GM21529 (cell line): ENCODE measurements around the gene SURF6.
"Not testable (repeated sequence)": the region's sequence is repeated elsewhere in the genome, so short reads cannot be mapped to it uniquely, and the experiment has no call there.

ENCODE experiments used
- ATAC-seq: cut with Tn5 transposase; IDR thresholded peaks from one replicate; pipeline ENCODE4 v1.9.1; 2021; ENCODE audit not compliant: unreplicated experiment

Gene SURF6

GRCh38 chr9:133335924-133336811 lies at the start of gene SURF6:
Gene SURF6, minus strand, starts transcription at chr9:133336188. Its CDS starts 56 bp downstream, at chr9:133336132.
- peak; percentile 82 for ATAC-seq

- ATAC-seq = no peak
These were observed 49.5 kb upstream of the SURF6 start for GRCh38 chr9:133385452-133385851.

GRCh38 chr9:133384736-133385321 lies 48.8 kb upstream of the SURF6 start:
- no peak for ATAC-seq

- ATAC-seq = no peak
These were observed 47.5 kb upstream of the SURF6 start for GRCh38 chr9:133383438-133383837.

- no peak for ATAC-seq
These were observed 46.6 kb upstream of the SURF6 start for GRCh38 chr9:133382507-133383141.

GRCh38 chr9:133380734-133381133 lies 44.7 kb upstream of the SURF6 start:
- no peak for ATAC-seq

GRCh38 chr9:133379153-133380086 lies 43.4 kb upstream of the SURF6 start:
- ATAC-seq = no peak

GRCh38 chr9:133378408-133378962 lies 42.5 kb upstream of the SURF6 start:
- ATAC-seq = no peak

GRCh38 chr9:133377721-133378216 lies 41.8 kb upstream of the SURF6 start:
- no peak for ATAC-seq

GRCh38 chr9:133377280-133377679 lies 41.3 kb upstream of the SURF6 start:
- ATAC-seq = not testable (repeated sequence)

GRCh38 chr9:133375724-133376654 lies 40.0 kb upstream of the SURF6 start, which contains the start of the genes STKLD1 and SURF4:
Gene STKLD1, plus strand, starts transcription at chr9:133376366. Its CDS starts 108 bp downstream, at chr9:133376474.
Gene SURF4, minus strand, starts transcription at chr9:133376060. Its CDS starts 91 bp downstream, at chr9:133375969.
- peak; percentile 82 for ATAC-seq

GRCh38 chr9:133375116-133375723 lies 39.2 kb upstream of the SURF6 start:
- ATAC-seq = peak; percentile 17

- no peak for ATAC-seq
These were observed 38.7 kb upstream of the SURF6 start for GRCh38 chr9:133374612-133375115.

- ATAC-seq = no peak
These were observed 36.2 kb upstream of the SURF6 start for GRCh38 chr9:133372144-133372543.

- no peak for ATAC-seq
These were observed 35.3 kb upstream of the SURF6 start for GRCh38 chr9:133371261-133371711.

- ATAC-seq = no peak
These were observed 34.7 kb upstream of the SURF6 start for GRCh38 chr9:133370685-133371084.

GRCh38 chr9:133369933-133370332 lies 33.9 kb upstream of the SURF6 start:
- no peak for ATAC-seq

- ATAC-seq = no peak
These were observed 33.4 kb upstream of the SURF6 start for GRCh38 chr9:133369422-133369821.
